SK-N-SH (cell line): ENCODE data around the gene LRP6. TPM values are rescaled to one million over a fixed set of nuclear protein-coding genes. Genes with fewer than 3 reads are reported as not detected.

Experiments
- CTCF ChIA-PET: fragments of 300-600, 350-600 bp; formaldehyde crosslinking; extraction: SDS; loops from one replicate; lab custom pipeline; 2021; lab: Yijun Ruan, JAX
- POLR2A ChIA-PET: fragments of 350-600 bp; sonication (Branson Sonifier 250); formaldehyde crosslinking; extraction: SDS; loops from one replicate; lab custom pipeline; 2020; ENCODE audit warnings: antibody characterized with exemption, inconsistent platforms; lab: Yijun Ruan, JAX
- DNase-seq: peaks from one replicate; pipeline ENCODE4 v3.0.0; 2012
- H2AFZ ChIP-seq: fragments of 200-600 bp; sonication (generic); 2 replicates; pipeline ENCODE4 v1.8.1; 2016; ENCODE audit warnings: antibody characterized with exemption, mild to moderate bottlenecking, low read depth
- H3F3A ChIP-seq: fragments of 200-600 bp; sonication (generic); replicated peaks from 2 replicates; pipeline ENCODE3; 2016; ENCODE audit warnings: antibody characterized with exemption, mild to moderate bottlenecking; ENCODE audit not compliant: insufficient read depth
- H3K27ac ChIP-seq, 2 experiments: fragments of 200-500 bp in 1 of 2; fragments of 200-600 bp in 1 of 2; sonication (Bioruptor generic) in 1 of 2; sonication (generic), shearing (Covaris generic) in 1 of 2; 2 replicates each; pipeline versions ENCODE4 v1.5.1 to v1.6.1; 2014 to 2016; ENCODE audit warnings: low read depth in 2 of 2, inconsistent platforms in 1 of 2, low read length in 1 of 2, mild to moderate bottlenecking in 1 of 2, mixed read lengths in 1 of 2
- H3K27me3 ChIP-seq: fragments of 200-600 bp; sonication (generic), shearing (Covaris generic); 2 replicates; pipeline ENCODE4 v1.6.1; 2016; ENCODE audit warnings: mixed run types; ENCODE audit not compliant: insufficient read depth
- H3K36me3 ChIP-seq, 2 experiments: fragments of 200-500 bp in 1 of 2; fragments of 200-600 bp in 1 of 2; sonication (Bioruptor generic) in 1 of 2; sonication (generic) in 1 of 2; replicated peaks in 1 of 2; 2 replicates each; pipeline versions ENCODE3 to v1.5.1; 2014 to 2016; ENCODE audit warnings: low read length in 1 of 2, mild to moderate bottlenecking in 1 of 2; ENCODE audit not compliant: insufficient read depth in 2 of 2, control insufficient read depth in 1 of 2
- H3K4me1 ChIP-seq, 2 experiments: fragments of 200-500 bp in 1 of 2; fragments of 200-600 bp in 1 of 2; sonication (Bioruptor generic) in 1 of 2; sonication (generic), shearing (Covaris generic) in 1 of 2; 2 replicates each; pipeline versions ENCODE4 v1.5.1 to v1.6.1; 2014 to 2016; ENCODE audit warnings: low read depth in 1 of 2, low read length in 1 of 2, mixed run types in 1 of 2; ENCODE audit not compliant: insufficient read depth in 2 of 2, control insufficient read depth in 1 of 2
- H3K4me2 ChIP-seq: fragments of 200-600 bp; sonication (generic), shearing (Covaris generic); 2 replicates; pipeline ENCODE4 v1.6.1; 2017; ENCODE audit warnings: mixed run types
- H3K4me3 ChIP-seq, 2 experiments: fragments of 200-500 bp in 1 of 2; fragments of 200-600 bp in 1 of 2; sonication (Bioruptor generic) in 1 of 2; sonication (generic), shearing (Covaris generic) in 1 of 2; 2 replicates each; pipeline versions ENCODE4 v1.5.1 to v1.8.1; 2014 to 2016; ENCODE audit warnings: low read depth in 2 of 2, inconsistent platforms in 1 of 2, low read length in 1 of 2, mild to moderate bottlenecking in 1 of 2, mixed read lengths in 1 of 2, moderate library complexity in 1 of 2
- H3K79me2 ChIP-seq: fragments of 200-600 bp; sonication (generic); 2 replicates; pipeline ENCODE4 v1.8.1; 2017; ENCODE audit warnings: mild to moderate bottlenecking; ENCODE audit not compliant: insufficient read depth
- H3K9ac ChIP-seq: fragments of 200-600 bp; sonication (generic); 2 replicates; pipeline ENCODE4 v1.6.1; 2017; ENCODE audit warnings: mixed run types
- H3K9me2 ChIP-seq: fragments of 200-600 bp; sonication (generic); 2 replicates; pipeline ENCODE4 v1.6.1; 2017; ENCODE audit warnings: mixed run types
- H3K9me3 ChIP-seq: fragments of 200-600 bp; sonication (generic); 2 replicates; pipeline ENCODE4 v1.6.1; 2017; ENCODE audit warnings: mixed run types, mild to moderate bottlenecking, moderate library complexity
- H4K20me1 ChIP-seq: fragments of 200-600 bp; sonication (generic); 2 replicates; pipeline ENCODE4 v1.6.1; 2017; ENCODE audit warnings: mild to moderate bottlenecking, mixed run types; ENCODE audit not compliant: insufficient read depth
- CHD2 ChIP-seq: fragments of 150-350 bp; IDR thresholded peaks from 2 replicates; pipeline ENCODE4 v1.6.1; 2018; ENCODE audit warnings: low read length; ENCODE audit not compliant: partially characterized antibody
- CTCF ChIP-seq: fragments of 200-600 bp; sonication (generic); IDR thresholded peaks from 2 replicates; pipeline ENCODE4 v1.6.1; 2017; ENCODE audit warnings: antibody characterized with exemption, mild to moderate bottlenecking, moderate library complexity
- EZH2phosphoT487 ChIP-seq: fragments of 200-600 bp; sonication (generic); IDR thresholded peaks from 2 replicates; pipeline ENCODE4 v1.6.1; 2017; ENCODE audit warnings: low read depth, mixed run types, mild to moderate bottlenecking, antibody characterized with exemption, moderate library complexity, borderline replicate concordance
- FOSL2 ChIP-seq: IDR thresholded peaks from 2 replicates; pipeline ENCODE4 v1.4.0; 2012; ENCODE audit warnings: low read depth, mild to moderate bottlenecking, moderate library complexity, borderline replicate concordance
- FOXM1 ChIP-seq: IDR thresholded peaks from 2 replicates; pipeline ENCODE4 v1.4.0; 2012; ENCODE audit warnings: low read depth, mild to moderate bottlenecking
- JUND ChIP-seq: IDR thresholded peaks from 2 replicates; pipeline ENCODE4 v1.4.0; 2012
- MAX ChIP-seq: IDR thresholded peaks from 2 replicates; pipeline ENCODE4 v1.4.0; 2012; ENCODE audit warnings: low read depth
- MXI1 ChIP-seq: IDR thresholded peaks from 2 replicates; pipeline ENCODE4 v1.6.1; 2012; ENCODE audit warnings: mild to moderate bottlenecking, low read depth, low read length, improper control_type of control experiment
- NFIC ChIP-seq: IDR thresholded peaks from 2 replicates; pipeline ENCODE4 v1.4.0; 2012; ENCODE audit warnings: borderline replicate concordance
- PBX3 ChIP-seq: IDR thresholded peaks from 2 replicates; pipeline ENCODE4; 2012
- RAD21 ChIP-seq: IDR thresholded peaks from 2 replicates; pipeline ENCODE4 v1.6.1; 2012; ENCODE audit warnings: mild to moderate bottlenecking, low read length
- RCOR1 ChIP-seq: fragments of 150-350 bp; IDR thresholded peaks from 2 replicates; pipeline ENCODE4 v1.6.1; 2017; ENCODE audit warnings: antibody characterized with exemption, low read length
- RFX5 ChIP-seq: IDR thresholded peaks from 2 replicates; pipeline ENCODE4 v1.6.1; 2012; ENCODE audit warnings: mild to moderate bottlenecking, improper control_type of control experiment, low read length
- RXRA ChIP-seq: IDR thresholded peaks from 2 replicates; pipeline ENCODE4 v1.4.0; 2012; ENCODE audit warnings: low read depth, mild to moderate bottlenecking, borderline replicate concordance
- SIN3A ChIP-seq: IDR thresholded peaks from 2 replicates; pipeline ENCODE4 v1.6.1; 2012; ENCODE audit warnings: low read depth, mild to moderate bottlenecking, low read length, moderate library complexity, borderline replicate concordance
- SMC3 ChIP-seq: IDR thresholded peaks from 2 replicates; pipeline ENCODE4 v1.6.1; 2012; ENCODE audit warnings: low read depth, low read length, improper control_type of control experiment
- TAF1 ChIP-seq: IDR thresholded peaks from 2 replicates; pipeline ENCODE4 v1.6.1; 2012; ENCODE audit warnings: low read depth, mild to moderate bottlenecking, low read length, moderate library complexity, borderline replicate concordance
- TCF12 ChIP-seq: IDR thresholded peaks from 2 replicates; pipeline ENCODE4 v1.4.0; 2012
- TEAD4 ChIP-seq: IDR thresholded peaks from 2 replicates; pipeline ENCODE4 v1.4.0; 2012; ENCODE audit warnings: mild to moderate bottlenecking, borderline replicate concordance; ENCODE audit not compliant: insufficient read depth
- YY1 ChIP-seq: IDR thresholded peaks from 2 replicates; pipeline ENCODE4 v1.4.0; 2012; ENCODE audit warnings: low read depth, mild to moderate bottlenecking
- ZBTB33 ChIP-seq: IDR thresholded peaks from 2 replicates; pipeline ENCODE4 v1.4.0; 2012; ENCODE audit warnings: low read depth, borderline replicate concordance
- WGBS: methylation state at CpG from one replicate; pipeline ENCODE4 v1.1.6; 2017; ENCODE audit warnings: low lambda C conversion rate; 5-methylcytosine and 5-hydroxymethylcytosine counted together
- polyA plus RNA-seq, 3 experiments: library from polyadenylated mRNA; depleted of rRNA; stranded (reverse); fragments of >200 nt; gene quantifications; 2 replicates each; pipeline ENCODE4 v1.2.3, GENCODE V29; 2012

LRP6 gene
- polyA plus RNA-seq, 1 of the 3 experiments (the other 2 are of a cell fraction): 13.7 TPM

- Histone ChIP-seq H3K4me3 (no peak overlapping the region), H3K4me1 (peaks cover 9 to 16% of the 10 kb centered on the region in 2 experiments; a peak in 3 of 4 replicates), H4K20me1 (no peaks in the 10 kb centered on the region), H3F3A (peaks cover 8% of the 10 kb centered on the region), H3K36me3 (peaks cover 43 to 59% of the 10 kb centered on the region in 2 experiments), H3K27me3 (no peaks in the 10 kb centered on the region), H3K4me2 (no peak overlapping the region), H3K79me2 (peaks cover 6% of the 10 kb centered on the region; the same call in 1 of the 2 replicates), H3K27ac (peak overlapping the region in 1 of 2 experiments; percentile 30; a peak in 1 of 4 replicates), H3K9ac (no peak overlapping the region), H3K9me3 (no peaks in the 10 kb centered on the region), H3K9me2 (no peaks in the 10 kb centered on the region), H2AFZ (no peak overlapping the region)
- ChIA-PET POLR2A (no interaction called here), CTCF (no interaction called here)
- 100% methylated on average over 2 of the region's 2 CpGs for WGBS
- DNase-seq: no peak
- TF ChIP-seq RFX5: 0 out of 2 replicates have a peak, but pooled peaks have one; percentile 27
- no peak for TF ChIP-seq TAF1
Measured at GRCh38 chr12:12156828-12157227, 110.0 kb downstream of the LRP6 start.

GRCh38 chr12:12156116-12156515 is 110.7 kb downstream of the LRP6 start:
- H3K4me2 ChIP-seq: no peak overlapping the region
- H3K79me2 ChIP-seq: peaks cover 6% of the 10 kb centered on the region; the same call in 1 of the 2 replicates
- TF ChIP-seq PBX3 (no peak), SMC3 (no peak), ZBTB33 (no peak), RFX5 (no peak), TCF12 (no peak), JUND (no peak), FOSL2 (no peak), RAD21 (no peak), SIN3A (no peak), RCOR1 (no peak), CTCF (no peak), YY1 (no peak), RXRA (no peak), MAX (no peak), MXI1 (no peak), TEAD4 (no peak), CHD2 (no peak), EZH2phosphoT487 (no peak), NFIC (no peak), FOXM1 (no peak)
- H3K27me3 ChIP-seq: no peaks in the 10 kb centered on the region
- WGBS: 93% methylated on average over 6 of the region's 6 CpGs
- peaks cover 8% of the 10 kb centered on the region for H3F3A ChIP-seq
- no peaks in the 10 kb centered on the region for H4K20me1 ChIP-seq
- H3K9me3 ChIP-seq: no peaks in the 10 kb centered on the region
- peaks cover 9 to 16% of the 10 kb centered on the region in 2 experiments; a peak in 3 of 4 replicates for H3K4me1 ChIP-seq
- no peak overlapping the region for H3K27ac ChIP-seq
- H3K9me2 ChIP-seq: no peaks in the 10 kb centered on the region
- H3K36me3 ChIP-seq: peaks cover 43 to 58% of the 10 kb centered on the region in 2 experiments
- no peak overlapping the region for H2AFZ ChIP-seq
- ChIA-PET POLR2A (no interaction called here), CTCF (no interaction called here)
- DNase-seq: no peak
- H3K4me3 ChIP-seq: no peak overlapping the region
- H3K9ac ChIP-seq: no peak overlapping the region
